Lower leg skin (tissue), 4 donors: ENCODE data around the gene RAB15. TPM values are rescaled to one million over a fixed set of nuclear protein-coding genes. Genes with fewer than 3 reads are reported as not detected.

ENCODE experiments used
- DNase-seq, 2 donors: peaks; one replicate each; pipeline ENCODE4 v3.0.0-alpha.2; 2019; ENCODE audit warnings: low spot score in 2 of 2
- H3K4me3 ChIP-seq: fragments of 200-600 bp; sonication (generic); 2 replicates; pipeline ENCODE4 v1.5.1; 2017; ENCODE audit warnings: mild to moderate bottlenecking, low read depth; ENCODE audit not compliant: poor library complexity, severe bottlenecking
- POLR2A ChIP-seq, 2 donors: fragments of 450-650 bp; IDR thresholded peaks; one replicate each; pipeline ENCODE4 v1.6.1; 2016 to 2017; ENCODE audit warnings: antibody characterized with exemption in 2 of 2, mild to moderate bottlenecking in 1 of 2, moderate library complexity in 1 of 2
- WGBS, 2 donors: methylation state at CpG; one replicate each; pipeline ENCODE4 v1.1.5; 2018; 5-methylcytosine and 5-hydroxymethylcytosine counted together
- intact Hi-C: fragments of 100-400 bp; cut with DNase I; formaldehyde crosslinking; loops from one replicate; pipeline ENCODE4 v1.15.0; 2023; ENCODE audit warnings: low total_unique reads
- total RNA-seq, 4 donors: library from RNA; depleted of rRNA; stranded (reverse); fragments of >200 nt; gene quantifications; one replicate each; pipeline ENCODE4 v1.1.0, GENCODE V29; 2016
- TF ChIP-seq, protein P1 (sequence below), 3 donors: fragments of 450-650 bp; IDR thresholded peaks; one replicate each; pipeline ENCODE4 v1.5.1; 2016; ENCODE audit warnings: antibody characterized with exemption in 3 of 3, mild to moderate bottlenecking in 3 of 3, moderate library complexity in 2 of 3

The RAB15 gene
- total RNA-seq, 4 donors from 2014 or later: 5.5 to 9.4 (median 7.2) TPM

DNA sequence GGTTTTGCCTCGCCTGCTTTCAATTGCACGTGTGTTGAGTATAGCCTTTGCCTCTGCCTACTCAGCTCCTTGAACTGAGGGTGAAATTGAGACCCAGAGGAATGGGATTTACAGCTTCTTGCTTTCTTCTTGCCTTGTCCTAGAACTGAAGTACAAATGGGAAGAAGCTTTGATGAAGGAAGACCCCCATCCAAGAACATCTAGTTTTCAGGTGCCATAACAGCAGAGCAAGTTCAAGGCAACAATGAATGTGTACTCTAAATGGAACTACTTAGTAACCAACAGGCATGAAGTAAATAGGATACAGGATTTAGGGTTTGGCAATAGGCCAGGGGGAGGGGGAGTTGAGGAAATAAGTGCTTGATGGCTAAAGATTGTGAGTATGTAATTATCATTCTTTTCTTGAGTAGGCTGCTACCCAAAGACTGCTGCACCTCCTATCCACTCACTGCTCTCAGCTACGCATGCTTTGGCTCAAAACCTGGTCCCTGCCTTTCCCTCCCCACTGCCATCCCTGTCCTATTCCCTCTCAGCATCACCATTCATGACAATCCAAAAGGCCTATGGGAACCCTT lies 31.7 kb downstream of the RAB15 start:
- H3K4me3 ChIP-seq: no peak overlapping the region
- 85 to 96% methylated on average over 3 of the region's 3 CpGs for WGBS, 2 donors

GRCh38 chr14:64939817-64940190 lies 32.3 kb downstream of the RAB15 start:
- intact Hi-C loops: no loop called here
- 75 to 89% methylated on average over 3 of the region's 3 CpGs for WGBS, 2 donors
- no peak for TF ChIP-seq POLR2A (IDR thresholded peaks at IDR 0.05)
- TF ChIP-seq, protein P1, sequence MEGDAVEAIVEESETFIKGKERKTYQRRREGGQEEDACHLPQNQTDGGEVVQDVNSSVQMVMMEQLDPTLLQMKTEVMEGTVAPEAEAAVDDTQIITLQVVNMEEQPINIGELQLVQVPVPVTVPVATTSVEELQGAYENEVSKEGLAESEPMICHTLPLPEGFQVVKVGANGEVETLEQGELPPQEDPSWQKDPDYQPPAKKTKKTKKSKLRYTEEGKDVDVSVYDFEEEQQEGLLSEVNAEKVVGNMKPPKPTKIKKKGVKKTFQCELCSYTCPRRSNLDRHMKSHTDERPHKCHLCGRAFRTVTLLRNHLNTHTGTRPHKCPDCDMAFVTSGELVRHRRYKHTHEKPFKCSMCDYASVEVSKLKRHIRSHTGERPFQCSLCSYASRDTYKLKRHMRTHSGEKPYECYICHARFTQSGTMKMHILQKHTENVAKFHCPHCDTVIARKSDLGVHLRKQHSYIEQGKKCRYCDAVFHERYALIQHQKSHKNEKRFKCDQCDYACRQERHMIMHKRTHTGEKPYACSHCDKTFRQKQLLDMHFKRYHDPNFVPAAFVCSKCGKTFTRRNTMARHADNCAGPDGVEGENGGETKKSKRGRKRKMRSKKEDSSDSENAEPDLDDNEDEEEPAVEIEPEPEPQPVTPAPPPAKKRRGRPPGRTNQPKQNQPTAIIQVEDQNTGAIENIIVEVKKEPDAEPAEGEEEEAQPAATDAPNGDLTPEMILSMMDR (IDR thresholded peaks at IDR 0.05): no peak
- DNase-seq: peak in 1 of 2 donors; percentile 26
- no peak overlapping the region for H3K4me3 ChIP-seq

More for the DNA sequence above, 31.7 kb downstream of the RAB15 start:
- peak in 1 of 2 donors; percentile 70 for DNase-seq
- TF ChIP-seq, protein P1 (IDR thresholded peaks at IDR 0.05): no peak
- TF ChIP-seq POLR2A (IDR thresholded peaks at IDR 0.05): no peak
- intact Hi-C loops: no loop called here

- peak in 1 of 2 donors; percentile 56 for DNase-seq
- no peak overlapping the region for H3K4me3 ChIP-seq
- intact Hi-C loops: no loop called here
Measured at GRCh38 chr14:64938972-64939816, 32.9 kb downstream of the RAB15 start.

GRCh38 chr14:64937821-64938193 lies 34.3 kb downstream of the RAB15 start:
- H3K4me3 ChIP-seq: no peak overlapping the region
- peak in 1 of 2 donors; percentile 15 for DNase-seq
- WGBS, 2 donors: 73 to 100% methylated on average over 1 of the region's 1 CpG
- intact Hi-C loops: no loop called here
- TF ChIP-seq POLR2A (IDR thresholded peaks at IDR 0.05): no peak
- TF ChIP-seq, protein P1 (IDR thresholded peaks at IDR 0.05): no peak

More at GRCh38 chr14:64938972-64939816, 32.9 kb downstream of the RAB15 start:
- 94% methylated on average over 17 of the region's 17 CpGs for WGBS, 2 donors
- TF ChIP-seq POLR2A (IDR thresholded peaks at IDR 0.05): no peak
- TF ChIP-seq, protein P1 (IDR thresholded peaks at IDR 0.05): no peak

GRCh38 chr14:64937171-64937820 lies 34.8 kb downstream of the RAB15 start:
- H3K4me3 ChIP-seq: no peak overlapping the region
- WGBS, 2 donors: 33 to 35% methylated on average over 1 of the region's 1 CpG
- TF ChIP-seq POLR2A (IDR thresholded peaks at IDR 0.05): no peak
- TF ChIP-seq, protein P1 (IDR thresholded peaks at IDR 0.05): no peak
- DNase-seq: peak in 1 of 2 donors; percentile 31
- intact Hi-C loops: no loop called here
